Sigmoid colon (tissue), 4 donors: ENCODE measurements around the gene NTRK1.

Experiments used
- POLR2A ChIP-seq, 2 donors: fragments of 450-650 bp; IDR thresholded peaks; one replicate each; pipeline ENCODE4 v1.6.1; 2016; ENCODE audit warnings: antibody characterized with exemption in 2 of 2, mild to moderate bottlenecking in 2 of 2, moderate library complexity in 2 of 2
- POLR2AphosphoS5 ChIP-seq, 4 donors: sonication (generic); formaldehyde crosslinking; IDR thresholded peaks; one replicate each; pipeline ENCODE4 v1.6.1; 2017; ENCODE audit warnings: antibody characterized with exemption in 4 of 4

GRCh38 chr1:156922986-156923669, 62.5 kb downstream of the NTRK1 start:
- TF ChIP-seq POLR2AphosphoS5 (IDR thresholded peaks at IDR 0.05) (no peak), POLR2A (IDR thresholded peaks at IDR 0.05) (no peak)
